HG02763 (cell line): ENCODE measurements around the gene TESPA1.
"Not testable (repeated sequence)": the region's sequence is repeated elsewhere in the genome, so short reads cannot be mapped to it uniquely, and the experiment has no call there.

Source experiments
- ATAC-seq: cut with Tn5 transposase; IDR thresholded peaks from one replicate; pipeline ENCODE4 v1.9.1; 2021; ENCODE audit warnings: mild to moderate bottlenecking, moderate library complexity; ENCODE audit not compliant: unreplicated experiment

TESPA1 gene

DNA sequence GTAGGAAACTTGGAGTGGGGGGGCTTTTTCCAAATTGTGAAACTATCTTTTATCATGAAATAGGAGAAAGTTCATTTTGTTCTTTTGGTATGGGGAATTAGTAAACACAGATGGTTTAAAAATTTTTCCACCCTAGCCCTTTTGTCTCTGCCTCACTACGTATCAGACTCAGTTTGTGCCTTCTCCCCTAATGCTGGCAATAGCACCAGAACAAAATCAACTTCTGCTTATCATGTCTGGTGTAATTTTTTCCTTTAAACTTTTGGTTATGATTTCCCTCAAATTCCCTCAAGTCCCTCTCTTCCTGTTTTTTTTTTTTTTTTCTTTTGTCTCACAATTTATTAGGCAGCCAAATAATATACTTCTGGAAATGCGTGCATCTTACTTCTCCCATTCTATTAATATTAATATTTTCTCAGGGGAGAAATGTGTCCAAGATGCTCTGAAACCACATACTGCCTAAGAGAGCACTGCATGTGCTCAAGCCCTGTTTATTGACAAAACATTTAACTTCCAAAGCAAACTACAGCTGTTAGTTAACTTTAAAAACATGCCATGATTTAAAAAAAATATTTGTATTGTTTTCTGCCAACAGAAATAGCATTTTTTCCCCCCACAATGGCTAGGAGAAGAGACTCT lies 35.4 kb downstream of the TESPA1 start:
- ATAC-seq = no peak

DNA sequence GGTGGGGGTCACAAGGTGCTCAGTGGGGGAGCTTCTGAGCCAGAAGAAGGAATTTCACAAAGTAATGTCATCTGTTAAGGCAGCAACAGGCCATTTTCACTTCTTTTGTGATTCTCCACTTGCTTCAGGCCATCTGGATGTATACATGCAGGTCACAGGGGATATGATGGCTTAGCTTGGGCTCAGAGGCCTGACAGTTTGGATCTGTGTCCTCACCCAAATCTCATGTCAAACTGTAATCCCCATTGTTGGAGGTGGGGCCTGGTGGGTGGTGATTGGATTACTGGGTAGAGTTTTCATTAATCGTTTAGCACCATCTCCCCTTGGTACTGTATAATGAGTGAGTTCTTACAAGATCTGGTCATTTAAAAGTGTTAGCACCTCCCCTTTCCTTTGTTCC lies 36.4 kb downstream of the TESPA1 start:
- ATAC-seq = no peak

DNA sequence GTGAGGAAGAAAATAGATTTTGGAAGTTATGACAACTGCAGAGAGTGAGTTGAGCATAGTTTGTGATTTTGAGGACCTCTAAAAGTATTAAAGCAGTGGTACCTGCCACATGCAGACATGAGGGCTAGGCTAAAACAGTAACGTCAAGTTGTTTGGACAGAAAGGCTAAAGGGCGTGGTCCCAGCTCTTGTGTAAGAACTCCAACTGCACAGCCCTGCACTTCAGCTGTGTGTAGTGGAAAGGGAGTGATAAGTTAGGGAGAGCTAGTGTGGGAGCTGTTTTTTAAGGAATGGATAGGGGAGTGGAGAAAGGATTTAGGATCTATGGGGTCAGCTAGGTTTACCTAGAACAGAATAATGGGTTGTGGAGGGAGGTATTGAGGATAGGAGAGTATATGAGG lies 39.5 kb downstream of the TESPA1 start:
- ATAC-seq = no peak

DNA sequence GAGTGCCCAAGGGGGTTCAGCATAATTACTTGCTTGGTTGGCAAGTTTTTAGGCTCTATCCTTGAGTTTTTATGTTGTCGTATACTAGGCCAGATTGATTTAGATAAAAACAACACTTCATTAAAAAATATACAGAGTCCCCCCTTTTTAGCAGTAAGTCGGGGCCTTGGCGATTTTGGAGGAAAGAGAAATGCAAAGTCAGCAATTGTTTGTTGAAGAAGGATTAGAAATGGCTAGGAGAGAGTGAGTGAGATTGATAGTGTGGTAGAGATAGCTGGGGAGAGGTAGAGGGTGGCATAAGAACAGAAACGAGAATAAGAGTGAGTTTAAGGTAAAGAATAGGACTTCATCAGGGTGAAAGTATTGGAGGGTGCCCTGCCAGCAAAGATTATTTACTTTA lies 41.3 kb downstream of the TESPA1 start:
- ATAC-seq = not testable (repeated sequence)

DNA sequence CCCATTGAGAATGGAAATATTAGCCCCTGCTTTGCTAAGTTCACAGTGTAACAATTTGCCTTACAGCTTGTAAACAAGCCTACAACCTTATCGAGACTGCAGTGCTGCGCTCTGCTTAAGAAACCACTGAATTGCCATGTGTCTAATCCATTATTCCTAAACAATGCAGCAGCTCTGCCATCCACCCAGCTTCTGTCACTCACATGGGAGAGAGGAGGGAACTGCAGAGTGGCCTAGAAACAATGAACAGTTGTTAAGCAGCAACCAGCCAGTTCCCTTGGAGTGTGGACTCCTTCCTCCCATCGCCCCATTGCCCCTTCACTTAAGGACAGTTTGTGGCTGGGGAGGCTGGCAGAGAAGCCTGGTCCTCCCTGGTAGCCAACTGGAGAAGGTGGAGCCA lies 42.9 kb downstream of the TESPA1 start:
- no peak for ATAC-seq

DNA sequence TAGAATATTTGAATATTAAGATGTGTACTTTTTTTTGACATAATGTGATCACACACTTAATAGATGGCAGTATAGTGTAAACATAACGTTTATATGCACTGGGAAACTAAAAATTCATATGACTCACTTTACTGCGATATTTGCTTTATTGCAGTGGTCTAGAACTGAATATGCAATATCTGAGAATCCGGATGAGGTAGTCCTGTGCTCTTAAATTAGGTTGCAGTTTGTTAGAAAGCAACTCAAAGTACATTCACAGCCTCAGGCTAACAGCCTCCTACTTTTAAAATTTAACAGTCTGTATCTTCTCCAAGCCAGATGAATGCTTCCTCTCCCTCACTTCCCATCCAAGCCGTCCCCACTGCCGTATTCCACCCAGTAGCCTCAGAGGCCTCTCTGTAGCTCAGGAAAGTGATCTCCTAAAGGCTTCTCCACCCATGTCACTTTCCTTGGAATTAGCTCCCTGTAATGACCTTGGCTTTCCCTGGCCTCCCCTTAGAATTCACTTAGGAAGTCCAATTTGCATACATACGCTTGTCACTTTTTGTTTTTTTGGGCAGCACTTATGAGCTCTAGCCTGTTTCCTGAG lies 43.7 kb downstream of the TESPA1 start:
- no peak for ATAC-seq

DNA sequence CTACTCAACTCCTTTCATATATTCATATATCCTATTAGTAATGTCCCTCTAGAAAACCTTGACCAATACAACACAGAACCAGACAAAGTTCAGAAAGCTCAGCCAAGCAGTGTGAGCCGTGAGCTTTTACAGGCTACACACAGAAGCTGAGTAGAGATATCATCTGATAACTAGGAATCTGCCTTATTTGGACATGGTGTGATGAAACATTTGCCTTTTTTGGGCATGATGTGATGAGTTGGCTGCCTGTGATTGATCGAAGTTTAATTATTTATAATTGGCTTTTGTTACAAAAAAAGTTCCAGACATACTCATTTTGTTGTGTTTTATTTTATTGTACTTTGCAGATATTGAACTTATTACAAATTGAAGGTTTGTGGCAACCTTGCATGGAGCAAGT lies 46.6 kb downstream of the TESPA1 start:
- no peak for ATAC-seq

DNA sequence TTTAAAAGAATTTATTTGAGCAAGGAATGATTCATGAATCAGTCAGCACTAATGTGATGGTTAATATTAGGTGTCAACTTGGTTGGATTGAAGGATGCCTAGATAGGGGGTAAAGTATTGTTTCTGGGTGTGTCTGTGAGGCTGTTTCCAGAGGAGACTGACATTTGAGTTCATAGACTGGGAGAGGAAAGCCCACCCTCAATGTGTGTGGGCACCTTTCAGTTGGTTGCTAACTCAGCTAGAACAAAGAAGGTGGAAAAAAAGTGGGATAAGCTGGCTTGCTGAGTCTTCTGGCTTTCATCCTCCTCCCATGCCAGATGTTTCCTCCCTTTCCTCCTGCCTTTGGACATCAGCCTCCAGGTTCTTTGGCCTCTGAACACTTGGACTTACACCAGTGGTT lies 47.2 kb downstream of the TESPA1 start:
- ATAC-seq = no peak

DNA sequence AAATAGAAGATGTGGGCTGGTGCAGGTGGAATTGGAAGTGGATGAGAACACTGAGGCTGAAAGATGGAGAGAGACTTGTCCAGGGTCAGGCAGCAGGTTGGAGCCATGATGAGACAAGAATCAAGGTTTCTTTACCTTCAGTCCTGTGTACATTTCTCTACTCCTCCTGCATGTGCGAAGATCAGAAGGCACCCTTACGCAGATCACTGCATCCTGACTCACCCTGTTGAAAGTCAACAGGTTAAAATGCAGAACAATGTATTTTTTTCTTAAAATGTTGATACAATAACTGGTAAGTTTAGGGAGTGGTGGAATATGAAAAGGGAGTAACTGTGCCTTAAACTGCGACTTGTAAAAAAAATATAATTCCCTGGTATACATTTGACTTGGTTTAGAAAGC lies 47.8 kb downstream of the TESPA1 start:
- ATAC-seq = no peak

DNA sequence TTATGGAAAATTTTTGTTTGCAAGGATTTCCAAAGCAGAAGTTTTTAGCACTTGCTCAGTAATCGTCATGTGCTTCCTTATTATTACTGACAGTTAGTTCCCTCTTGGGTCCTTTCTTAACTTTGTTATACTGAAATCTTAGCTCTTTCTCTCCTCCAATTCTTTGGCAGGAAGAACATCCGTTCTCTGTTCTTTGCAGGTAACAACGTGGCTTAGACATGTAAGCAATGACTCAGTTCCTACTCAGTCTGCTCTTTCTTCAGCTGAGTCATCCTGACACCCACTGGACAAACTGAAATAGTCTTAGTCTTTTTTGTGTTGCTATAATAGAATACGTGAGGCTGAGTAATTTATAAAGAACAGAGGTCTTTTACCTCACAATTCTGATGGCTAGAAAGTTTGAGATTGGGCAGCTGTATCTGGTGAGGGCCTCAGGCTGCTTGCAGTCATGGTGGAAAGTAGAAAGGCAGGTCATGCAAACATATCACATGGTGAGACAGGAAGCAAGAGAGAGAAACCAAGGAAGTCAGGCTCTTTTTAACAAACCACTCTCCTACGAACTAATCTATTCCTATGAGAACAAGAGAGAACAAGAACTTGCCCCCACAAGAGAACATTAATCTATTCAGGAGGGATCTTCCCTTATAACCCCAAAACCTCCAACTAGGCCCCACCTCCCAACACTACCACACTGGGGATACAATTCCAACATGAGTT lies 49.2 kb downstream of the TESPA1 start:
- ATAC-seq = peak; percentile 86

DNA sequence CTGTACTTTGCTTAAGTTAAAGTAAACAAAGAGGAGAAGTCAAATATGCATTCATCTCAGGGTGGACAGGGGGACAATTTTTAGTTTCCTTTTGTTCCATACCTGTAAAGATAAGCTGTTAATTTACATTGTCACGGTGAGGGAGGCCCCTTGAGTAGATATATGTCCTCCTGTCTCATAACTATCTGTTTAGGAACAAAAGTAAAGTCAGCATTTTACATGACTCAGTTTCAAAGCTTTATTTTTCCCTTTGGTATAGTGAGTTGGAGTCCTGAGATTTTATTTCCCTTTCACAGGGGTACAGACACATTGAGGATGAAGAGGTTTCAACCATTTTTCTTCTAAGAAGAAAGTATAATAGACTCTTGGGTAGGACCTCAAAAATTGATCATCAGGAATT lies 50.1 kb downstream of the TESPA1 start:
- ATAC-seq = no peak

DNA sequence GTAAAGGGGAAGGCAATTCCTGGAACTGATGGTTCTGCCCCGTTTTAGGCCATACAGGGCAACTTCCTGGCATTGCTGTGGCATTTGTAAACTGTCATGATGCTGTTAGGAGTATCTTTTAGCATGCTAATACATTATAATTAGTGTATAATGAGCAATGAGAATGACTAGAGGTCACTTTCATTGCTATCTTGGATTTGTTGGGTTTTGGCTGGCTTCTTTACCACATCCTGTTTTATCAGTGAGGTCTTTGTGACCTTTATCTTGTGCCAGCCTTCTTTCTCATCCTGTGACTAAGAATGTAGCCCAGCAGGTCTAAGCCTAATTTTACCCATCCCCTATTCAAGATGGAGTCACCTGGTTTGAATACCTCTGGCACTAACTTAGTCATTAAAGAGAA lies 51.2 kb downstream of the TESPA1 start:
- no peak for ATAC-seq

DNA sequence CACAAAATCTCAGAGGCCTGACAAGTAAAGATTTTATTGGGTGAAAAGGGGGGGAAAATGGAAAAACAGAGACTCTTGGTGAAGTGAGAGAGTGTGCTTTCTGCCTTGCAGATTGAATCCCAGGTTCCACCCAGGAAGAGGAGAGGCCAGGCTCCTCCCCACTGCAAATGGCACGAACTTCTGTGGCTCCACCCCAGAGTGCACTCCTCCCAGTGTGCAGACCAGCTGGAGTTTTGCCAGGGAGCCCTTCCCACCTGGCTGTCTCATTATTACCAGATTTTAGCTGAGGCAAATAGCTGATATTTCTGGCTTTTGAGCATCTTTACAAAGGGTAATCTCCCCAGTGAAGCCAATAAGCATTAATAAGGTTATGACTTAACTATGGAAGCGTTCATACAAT lies 51.9 kb downstream of the TESPA1 start:
- ATAC-seq = no peak

DNA sequence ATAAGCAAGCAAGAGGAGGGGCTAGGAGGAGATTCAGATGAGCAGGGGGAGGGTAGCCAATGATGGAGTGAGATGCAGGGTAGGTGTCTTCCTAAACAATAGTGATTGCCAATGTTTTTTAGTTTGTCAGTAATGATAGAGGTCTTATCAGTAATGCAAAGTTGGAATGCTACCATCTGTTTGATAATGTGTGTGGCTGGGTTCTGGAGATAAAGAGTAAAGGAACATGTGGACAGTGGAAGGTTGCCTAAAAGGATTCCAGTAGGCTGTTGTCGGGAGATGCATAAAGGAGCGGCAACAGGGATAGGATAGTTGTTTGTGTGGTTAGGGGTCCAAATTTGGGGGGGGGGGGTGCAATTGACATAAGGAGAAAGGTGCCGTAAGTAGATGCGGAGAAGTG lies 52.5 kb downstream of the TESPA1 start:
- no peak for ATAC-seq

DNA sequence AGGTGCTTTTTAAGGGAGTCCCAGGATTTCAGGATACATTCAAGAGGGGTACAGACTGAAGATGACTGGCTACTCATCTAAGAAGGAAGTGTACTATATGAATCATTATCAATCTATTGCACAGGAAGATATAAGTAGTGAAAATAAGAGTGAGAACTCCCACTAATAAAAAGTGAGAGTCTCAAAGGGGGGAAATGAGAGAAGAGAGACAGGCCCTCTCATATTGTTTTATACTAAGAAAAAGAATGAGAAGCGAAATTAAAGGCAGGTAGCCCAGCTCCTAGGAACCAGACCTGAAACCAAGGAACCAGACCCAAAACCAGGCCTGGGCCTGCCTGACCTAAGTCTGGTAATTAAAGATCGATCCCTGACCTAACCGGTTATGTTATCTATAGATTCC lies 54.6 kb downstream of the TESPA1 start:
- no peak for ATAC-seq

DNA sequence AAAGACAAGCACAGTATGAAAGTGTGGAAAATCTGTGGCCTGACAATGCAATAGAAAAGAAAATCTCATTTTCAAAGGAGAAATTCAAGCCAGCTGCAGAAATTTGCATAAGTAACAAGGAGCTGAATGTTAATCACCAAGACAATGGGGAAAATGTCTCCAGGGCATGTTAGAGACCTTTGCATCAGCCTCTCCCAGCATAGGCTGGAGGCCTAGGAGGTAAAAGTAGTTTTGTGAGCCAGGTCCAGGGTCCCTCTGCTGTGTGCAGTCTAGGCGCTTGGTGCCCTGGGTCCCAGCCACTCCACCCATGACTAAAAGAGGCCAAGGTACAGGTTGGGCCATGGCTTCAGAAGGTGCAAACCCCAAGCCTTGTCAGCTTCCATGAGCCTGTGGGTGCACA lies 58.3 kb downstream of the TESPA1 start:
- no peak for ATAC-seq

DNA sequence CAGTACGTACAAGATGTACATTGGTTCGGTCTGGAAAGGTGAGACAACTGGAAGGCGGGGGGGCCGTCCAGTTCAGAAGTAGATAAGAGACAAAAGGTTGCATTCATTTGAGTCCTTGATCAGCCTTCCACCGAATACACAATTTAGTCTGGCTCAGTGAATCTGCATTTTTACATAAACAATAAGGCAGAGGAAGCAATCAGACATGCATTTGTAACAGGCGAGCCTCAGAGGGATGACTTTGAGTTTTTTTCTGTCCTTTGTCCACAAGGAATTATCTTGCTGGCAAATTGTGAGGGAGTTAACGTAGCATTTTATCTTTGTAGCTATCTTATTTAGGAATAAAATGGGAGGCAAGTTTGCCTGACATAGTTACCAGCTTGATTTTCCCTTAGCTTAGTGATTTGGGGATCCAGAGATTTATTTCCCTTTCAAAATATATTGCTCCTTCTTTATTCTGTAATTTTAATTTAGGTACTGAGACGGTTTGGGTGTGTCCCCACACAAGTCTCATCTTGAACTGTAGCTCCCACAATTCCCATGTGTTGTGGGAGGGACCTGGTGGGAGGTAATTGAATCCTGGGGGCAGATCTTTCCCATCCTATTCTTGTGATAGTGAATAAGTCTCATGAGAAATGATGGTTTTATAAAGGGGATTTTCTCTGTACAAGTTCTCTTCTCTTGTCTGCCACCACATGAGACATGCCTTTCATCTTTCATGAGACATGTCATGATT lies 59.4 kb downstream of the TESPA1 start:
- ATAC-seq = no peak

DNA sequence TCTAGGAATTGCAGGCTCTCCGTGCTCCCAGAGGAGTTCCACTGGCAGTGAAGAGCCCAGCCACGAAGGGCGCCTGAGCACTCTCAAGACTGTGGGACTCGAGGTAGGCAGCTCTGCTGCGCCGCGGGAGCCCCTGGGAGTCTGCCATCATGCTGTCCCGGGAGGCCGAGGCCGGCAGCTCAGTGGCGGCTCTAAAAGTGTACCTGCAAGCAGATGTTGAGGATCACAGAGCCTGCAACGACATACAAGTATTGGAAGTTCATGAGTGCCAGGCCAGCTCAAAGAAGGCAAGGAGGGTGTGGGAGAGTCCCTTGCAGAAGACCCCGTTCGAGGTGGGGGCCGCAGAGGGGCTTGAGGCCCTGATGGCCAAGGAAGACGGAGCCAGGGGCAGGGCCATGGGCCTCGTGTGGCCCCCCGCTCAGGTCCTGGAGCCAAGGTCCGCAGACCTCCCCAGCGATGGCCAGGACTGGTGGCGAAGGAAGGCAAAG lies 67.5 kb downstream of the TESPA1 start:
- no peak for ATAC-seq
